Psoas muscle (tissue), 8 donors: ENCODE data around the gene MNT. TPM values are rescaled to one million over a fixed set of nuclear protein-coding genes. Genes with fewer than 3 reads are reported as not detected.

Experiments
- ATAC-seq, 4 donors: fragments of 200-7000 bp; cut with Tn5 transposase; one replicate each; pipeline ENCODE4 v1.9.1; 2020; ENCODE audit warnings: moderate library complexity in 3 of 4, mild to moderate bottlenecking in 2 of 4
- DNase-seq, 2 donors: peaks; one replicate each; pipeline ENCODE4 v3.0.0-alpha.2; 2020
- H3K27ac ChIP-seq: fragments of 200-600 bp; one replicate; pipeline ENCODE4 v1.8.0; 2022
- H3K27me3 ChIP-seq, 3 donors: fragments of 200-600 bp in 1 of 3; one replicate each; pipeline versions ENCODE4 v1.6.1 to v1.8.0; 2013 to 2022; ENCODE audit warnings: low read length in 2 of 3, mild to moderate bottlenecking in 2 of 3, moderate library complexity in 1 of 3; ENCODE audit not compliant: insufficient read depth in 3 of 3
- H3K36me3 ChIP-seq, 2 donors: fragments of 200-600 bp in 1 of 2; one replicate each; pipeline versions ENCODE4 v1.6.1 to v1.8.0; 2013 to 2022; ENCODE audit warnings: low read depth in 1 of 2, mild to moderate bottlenecking in 1 of 2, moderate library complexity in 1 of 2; ENCODE audit not compliant: insufficient read depth in 1 of 2
- H3K4me1 ChIP-seq: fragments of 200-600 bp; one replicate; pipeline ENCODE4 v1.8.0; 2022
- H3K4me3 ChIP-seq: fragments of 200-600 bp; one replicate; pipeline ENCODE4 v1.8.0; 2022; ENCODE audit warnings: mild to moderate bottlenecking
- H3K9me3 ChIP-seq: fragments of 200-600 bp; one replicate; pipeline ENCODE4 v1.8.0; 2022
- WGBS, 3 donors: extraction: QIAGEN DNeasy Blood & Tissue Kit; methylation state at CpG; one replicate each; pipeline versions ENCODE4 v1.1.6 to v1.1.7; 2013; 5-methylcytosine and 5-hydroxymethylcytosine counted together
- intact Hi-C, 2 donors: fragments of 100-400 bp; cut with DNase I; formaldehyde crosslinking; loops; one replicate each; pipeline versions ENCODE4 v1.11.0 to v1.14.2; 2022
- polyA plus RNA-seq, 3 donors: library from polyadenylated mRNA; stranded (reverse); fragments of 200-250 nt; gene quantifications; one replicate each; pipeline ENCODE4 v1.2.3, GENCODE V29; 2013
- total RNA-seq, 4 donors: library from RNA; stranded (reverse); fragmentation: NEBNext Ultra II Directional in 2 of 4; extraction: Animal tissue kit (Norgen Biotek cat#: 25700) in 2 of 4; gene quantifications; one replicate each; pipeline versions ENCODE4 v1.2.1 to v1.2.4, GENCODE V29; 2021 to 2023
- TF ChIP-seq, protein P1 (sequence below): fragments of 200-600 bp; IDR thresholded peaks from one replicate; pipeline ENCODE4 v1.8.0; 2022; ENCODE audit warnings: antibody characterized with exemption
- donor health status: healthy with polysubstance abuse.
- donor health status: DM: no; HTN: no; CAD: no; lungs with moderate emphysema.
- donor health status: Bipolar disorder and iron deficiency.
- donor health status: healthy.
- donor health status: DM: yes; HTN: yes; CAD: no.
- donor health status: DM: no; HTN: no; CAD: no.
- donor health status: DM: no; HTN: no; CAD: no.
- donor health status: DM: yes; HTN: yes; CAD: no.

The MNT gene
- total and polyA plus RNA-seq, 7 donors: 2.5 to 11.7 (median 7.0) TPM

DNA sequence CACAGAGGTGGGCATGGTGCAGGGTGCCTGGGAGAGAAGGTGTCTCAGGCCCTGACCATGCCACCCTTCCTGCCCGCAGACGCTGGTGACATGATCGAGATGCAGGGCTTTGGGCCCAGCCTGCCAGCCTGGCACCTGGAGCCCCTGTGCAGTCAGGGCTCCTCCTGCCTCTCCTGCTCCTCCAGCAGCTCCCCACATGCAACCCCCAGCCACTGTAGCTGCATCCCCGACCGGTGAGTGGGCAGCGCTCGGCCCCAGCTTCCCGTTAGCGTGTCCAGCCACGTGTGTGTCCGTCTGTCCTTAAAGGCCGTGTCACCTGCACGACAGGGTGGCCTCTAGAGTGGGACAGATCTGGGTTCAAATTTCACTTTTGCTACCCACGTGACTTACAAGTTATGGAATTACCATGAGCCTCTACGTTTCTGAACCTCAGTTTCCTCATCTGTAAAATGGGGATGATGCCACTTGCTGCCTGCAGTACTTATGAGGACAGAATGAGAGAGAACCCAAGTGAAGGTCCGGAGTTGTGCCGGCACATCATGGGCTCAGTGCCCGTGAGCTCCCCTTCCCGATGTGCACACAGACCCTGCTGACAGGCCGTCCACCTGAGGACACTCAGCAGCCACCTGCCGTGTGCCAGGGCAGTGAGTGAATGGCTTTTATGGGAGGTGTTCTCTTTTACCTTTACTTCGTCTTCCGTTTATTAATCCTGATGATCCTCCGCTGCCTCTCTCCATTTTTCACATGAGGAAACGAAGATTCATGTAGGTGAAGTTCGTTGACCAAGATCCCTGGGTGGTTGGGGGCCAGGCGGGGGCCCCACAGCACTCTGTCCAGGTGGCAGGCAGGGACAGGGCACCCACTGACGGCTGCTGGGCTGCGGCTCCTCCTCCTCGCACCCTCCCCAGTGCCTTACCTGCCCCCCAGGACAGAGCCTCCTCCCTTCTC lies 29.4 kb downstream of the MNT start:
- H3K9me3 ChIP-seq: no peaks in the 10 kb centered on the region
- DNase-seq: no peak
- H3K4me3 ChIP-seq: no peak overlapping the region
- TF ChIP-seq, protein P1, sequence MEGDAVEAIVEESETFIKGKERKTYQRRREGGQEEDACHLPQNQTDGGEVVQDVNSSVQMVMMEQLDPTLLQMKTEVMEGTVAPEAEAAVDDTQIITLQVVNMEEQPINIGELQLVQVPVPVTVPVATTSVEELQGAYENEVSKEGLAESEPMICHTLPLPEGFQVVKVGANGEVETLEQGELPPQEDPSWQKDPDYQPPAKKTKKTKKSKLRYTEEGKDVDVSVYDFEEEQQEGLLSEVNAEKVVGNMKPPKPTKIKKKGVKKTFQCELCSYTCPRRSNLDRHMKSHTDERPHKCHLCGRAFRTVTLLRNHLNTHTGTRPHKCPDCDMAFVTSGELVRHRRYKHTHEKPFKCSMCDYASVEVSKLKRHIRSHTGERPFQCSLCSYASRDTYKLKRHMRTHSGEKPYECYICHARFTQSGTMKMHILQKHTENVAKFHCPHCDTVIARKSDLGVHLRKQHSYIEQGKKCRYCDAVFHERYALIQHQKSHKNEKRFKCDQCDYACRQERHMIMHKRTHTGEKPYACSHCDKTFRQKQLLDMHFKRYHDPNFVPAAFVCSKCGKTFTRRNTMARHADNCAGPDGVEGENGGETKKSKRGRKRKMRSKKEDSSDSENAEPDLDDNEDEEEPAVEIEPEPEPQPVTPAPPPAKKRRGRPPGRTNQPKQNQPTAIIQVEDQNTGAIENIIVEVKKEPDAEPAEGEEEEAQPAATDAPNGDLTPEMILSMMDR: no peak
- no peak overlapping the region for H3K27ac ChIP-seq
- no peaks in the 10 kb centered on the region for H3K27me3 ChIP-seq
- intact Hi-C loops: no loop called here
- 93 to 95% (median 94%) methylated on average over 30 of the region's 30 CpGs for WGBS, 3 donors
- no peaks in the 10 kb centered on the region for H3K4me1 ChIP-seq
- H3K36me3 ChIP-seq: peaks cover 0 to 63% of the 10 kb centered on the region in 2 donors
- no peak for ATAC-seq

DNA sequence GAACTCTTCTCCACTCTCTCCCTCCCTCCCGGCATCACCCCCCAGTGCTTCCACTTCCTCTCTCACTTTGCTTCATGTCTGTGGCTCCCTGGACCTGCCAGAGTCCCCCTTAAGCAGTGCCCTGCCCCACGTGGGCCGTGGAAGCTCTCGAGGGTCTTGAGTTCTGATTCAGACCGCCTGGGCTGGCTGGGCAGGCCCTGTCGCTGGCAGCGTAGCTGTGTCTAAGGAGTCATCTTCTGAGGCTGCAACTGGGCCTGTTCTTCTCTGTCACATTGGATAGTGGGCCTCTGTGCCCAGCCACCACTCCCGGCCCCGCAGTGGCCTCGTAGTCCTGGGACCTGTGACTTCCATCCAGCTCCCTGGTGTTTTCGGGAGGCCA lies 30.7 kb downstream of the MNT start:
- 91 to 92% (median 92%) methylated on average over 11 of the region's 11 CpGs for WGBS, 3 donors
- no peaks in the 10 kb centered on the region for H3K9me3 ChIP-seq
- H3K4me1 ChIP-seq: peaks cover under 1% of the 10 kb centered on the region
- H3K36me3 ChIP-seq: peaks cover 0 to 62% of the 10 kb centered on the region in 2 donors
- DNase-seq (no peak), ATAC-seq (no peak)
- H3K27me3 ChIP-seq: no peaks in the 10 kb centered on the region
- TF ChIP-seq, protein P1: no peak
- H3K4me3 ChIP-seq: no peak overlapping the region
- intact Hi-C loops: no loop called here
- H3K27ac ChIP-seq: no peak overlapping the region

DNA sequence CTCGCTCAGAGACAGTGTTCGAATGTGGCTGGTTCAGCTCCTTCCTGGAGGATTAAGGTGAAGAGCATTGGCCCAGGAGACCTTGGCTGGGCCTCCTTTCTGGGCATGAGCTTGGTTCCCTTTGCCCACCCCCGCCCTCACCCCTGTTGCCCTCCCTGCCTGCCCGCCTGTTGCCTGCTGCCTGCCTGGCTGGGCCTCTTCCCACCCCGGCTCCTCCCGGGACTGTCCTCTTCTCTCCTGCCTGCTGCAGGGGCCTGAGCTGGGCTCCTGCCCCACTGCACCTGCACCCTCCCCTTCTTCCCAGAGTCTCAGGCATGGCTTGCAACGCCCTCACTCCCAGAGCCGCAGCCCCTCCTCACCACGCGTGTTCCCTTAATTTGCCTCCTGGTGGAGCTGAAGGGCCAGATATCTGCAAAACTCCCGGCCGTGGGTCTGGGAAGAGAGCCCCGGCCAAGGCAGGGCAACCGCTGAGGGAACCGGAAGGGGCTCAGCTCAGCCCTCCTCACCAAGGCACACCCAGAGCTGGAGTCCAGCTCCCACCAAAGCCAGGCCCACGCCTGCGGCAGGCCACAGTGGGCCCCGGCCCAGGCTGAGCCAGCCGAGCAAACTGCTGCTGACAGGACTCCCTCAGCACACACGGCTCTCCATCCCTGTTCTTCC lies 31.2 kb downstream of the MNT start:
- WGBS, 3 donors: 61 to 75% (median 64%) methylated on average over 20 of the region's 20 CpGs
- ATAC-seq: no peak
- no peaks in the 10 kb centered on the region for H3K9me3 ChIP-seq
- peaks cover 0 to 62% of the 10 kb centered on the region in 2 donors for H3K36me3 ChIP-seq
- H3K4me1 ChIP-seq: peaks cover 5% of the 10 kb centered on the region
- intact Hi-C loops: loop anchor here in 1 of 2 donors (10.0 kb wide), 1 partner anchor 45 kb away; no protein-coding TSS in a partner anchor
- H3K27me3 ChIP-seq: no peaks in the 10 kb centered on the region
- no peak for DNase-seq
- H3K4me3 ChIP-seq: no peak overlapping the region
- TF ChIP-seq, protein P1: no peak
- no peak overlapping the region for H3K27ac ChIP-seq

DNA sequence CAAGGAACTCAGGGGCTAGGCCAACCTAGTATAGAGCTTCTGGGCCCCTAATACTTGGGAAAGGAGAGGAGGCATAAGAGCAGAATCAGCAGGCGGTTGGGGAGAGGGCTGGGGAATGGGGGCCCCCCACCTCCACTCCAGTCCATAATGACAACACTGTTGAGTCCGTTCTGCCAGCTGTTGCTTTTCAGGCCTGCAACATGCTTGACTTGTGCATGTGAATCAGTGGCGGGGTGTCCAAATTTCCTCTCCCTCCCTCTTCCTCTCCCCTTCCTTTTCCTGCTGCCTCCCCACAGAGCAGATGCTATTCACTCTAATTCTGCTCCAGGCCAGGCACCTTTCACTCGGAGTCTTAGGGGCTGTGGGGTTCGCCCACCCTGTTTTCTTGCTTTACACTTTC lies 31.8 kb downstream of the MNT start:
- Histone ChIP-seq H3K36me3 (peaks cover 0 to 61% of the 10 kb centered on the region in 2 donors), H3K9me3 (no peaks in the 10 kb centered on the region), H3K4me1 (peaks cover 12% of the 10 kb centered on the region), H3K27me3 (no peaks in the 10 kb centered on the region), H3K27ac (no peak overlapping the region), H3K4me3 (no peak overlapping the region)
- 67 to 76% (median 73%) methylated on average over 5 of the region's 5 CpGs for WGBS, 3 donors
- ATAC-seq: no peak
- intact Hi-C loops: loop anchor here in 1 of 2 donors (10.0 kb wide), 1 partner anchor 46 kb away; no protein-coding TSS in a partner anchor
- TF ChIP-seq, protein P1: no peak
- no peak for DNase-seq
